Measurements from ENCODE around the gene CTNS. TPM values are rescaled to one million over a fixed set of nuclear protein-coding genes. Genes with fewer than 3 reads are reported as not detected.

CTNS gene
- polyA plus RNA-seq, 1 donor (not counting 4 experiments of a cell fraction or from before 2014, with no cell fraction given): 7.4 TPM

DNA sequence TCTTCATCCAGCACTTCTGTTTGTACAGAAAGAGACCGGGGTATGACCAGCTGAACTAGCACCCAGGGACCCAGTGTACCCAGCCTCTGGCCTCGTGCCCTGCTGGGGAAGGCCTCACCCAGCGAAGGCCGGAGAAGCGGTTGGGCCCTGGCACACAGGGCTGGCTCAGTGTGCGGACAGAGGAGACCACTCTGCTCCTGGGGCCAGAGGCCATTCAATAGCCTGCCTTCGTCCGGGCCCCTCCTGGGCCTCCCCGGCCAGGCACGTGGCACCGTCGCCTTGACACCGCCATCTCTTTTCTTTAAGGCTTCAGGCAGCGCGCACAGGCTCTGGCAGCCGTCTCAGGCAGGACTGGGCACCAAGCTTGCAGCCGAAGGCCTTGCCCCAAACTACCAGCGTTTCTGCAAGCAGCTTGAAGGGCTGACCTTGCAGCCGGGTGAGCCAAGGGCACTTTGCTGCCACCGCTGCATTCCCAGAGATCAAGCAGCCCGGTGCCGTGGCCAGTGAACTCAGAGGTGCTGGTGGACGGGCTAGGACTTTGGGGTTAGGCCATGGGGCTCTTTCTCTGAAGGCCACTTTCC is 23.8 kb downstream of the CTNS start:
- H3K36me3 ChIP-seq (ENCODE audit: control insufficient read depth in 2 of 2, extremely low read depth in 1 of 2, insufficient read depth in 2 of 2, low read length in 2 of 2): peaks cover 21 to 24% of the 10 kb centered on the region in 2 experiments
- H3K9me1 ChIP-seq (ENCODE audit: control insufficient read depth, extremely low read depth, insufficient read depth, low read length): peaks cover 7% of the 10 kb centered on the region
- no peak overlapping the region for H3K9ac ChIP-seq (ENCODE audit: control insufficient read depth, extremely low read depth, insufficient read depth, low read length)
- DNase-seq (ENCODE audit: low read depth, low spot score): no peak
- H3K27me3 ChIP-seq (ENCODE audit: control insufficient read depth, extremely low read depth, insufficient read depth, low read length): no peaks in the 10 kb centered on the region
- H3K27ac ChIP-seq (ENCODE audit: control insufficient read depth, insufficient read depth, low read length): peak overlapping the region; percentile 47
- no peak for FAIRE-seq
- TF ChIP-seq, protein P1, sequence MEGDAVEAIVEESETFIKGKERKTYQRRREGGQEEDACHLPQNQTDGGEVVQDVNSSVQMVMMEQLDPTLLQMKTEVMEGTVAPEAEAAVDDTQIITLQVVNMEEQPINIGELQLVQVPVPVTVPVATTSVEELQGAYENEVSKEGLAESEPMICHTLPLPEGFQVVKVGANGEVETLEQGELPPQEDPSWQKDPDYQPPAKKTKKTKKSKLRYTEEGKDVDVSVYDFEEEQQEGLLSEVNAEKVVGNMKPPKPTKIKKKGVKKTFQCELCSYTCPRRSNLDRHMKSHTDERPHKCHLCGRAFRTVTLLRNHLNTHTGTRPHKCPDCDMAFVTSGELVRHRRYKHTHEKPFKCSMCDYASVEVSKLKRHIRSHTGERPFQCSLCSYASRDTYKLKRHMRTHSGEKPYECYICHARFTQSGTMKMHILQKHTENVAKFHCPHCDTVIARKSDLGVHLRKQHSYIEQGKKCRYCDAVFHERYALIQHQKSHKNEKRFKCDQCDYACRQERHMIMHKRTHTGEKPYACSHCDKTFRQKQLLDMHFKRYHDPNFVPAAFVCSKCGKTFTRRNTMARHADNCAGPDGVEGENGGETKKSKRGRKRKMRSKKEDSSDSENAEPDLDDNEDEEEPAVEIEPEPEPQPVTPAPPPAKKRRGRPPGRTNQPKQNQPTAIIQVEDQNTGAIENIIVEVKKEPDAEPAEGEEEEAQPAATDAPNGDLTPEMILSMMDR (optimal IDR thresholded peaks at IDR 0.05 in 1 of 3, IDR thresholded peaks at IDR 0.05 in 1 of 3, conservative IDR thresholded peaks at IDR 0.05 in 1 of 3; ENCODE audit: extremely low read depth in 1 of 3, insufficient read depth in 2 of 3, low read length in 3 of 3): no peak
- no peak for TF ChIP-seq EZH2 (IDR thresholded peaks at IDR 0.05; ENCODE audit: low read length)
- H3K9me3 ChIP-seq (ENCODE audit: control insufficient read depth, low read depth, low read length): no peaks in the 10 kb centered on the region
- peaks cover 8% of the 10 kb centered on the region for H4K20me1 ChIP-seq (ENCODE audit: control insufficient read depth, extremely low read depth, insufficient read depth, low read length)
- H3K4me1 ChIP-seq (ENCODE audit: control insufficient read depth, extremely low read depth, insufficient read depth, low read length): peaks cover 17% of the 10 kb centered on the region
- H3K4me3 ChIP-seq (ENCODE audit: control insufficient read depth in 2 of 3, extremely low read depth in 1 of 3, insufficient read depth in 2 of 3, low read depth in 1 of 3, low read length in 3 of 3): no peak overlapping the region
- no peak overlapping the region for H3K4me2 ChIP-seq (ENCODE audit: control insufficient read depth, extremely low read depth, insufficient read depth, low read depth, low read length)
- peaks cover 12% of the 10 kb centered on the region for H3K79me2 ChIP-seq (ENCODE audit: control insufficient read depth, insufficient read depth, low read length)
- H2AFZ ChIP-seq (ENCODE audit: control insufficient read depth, low read length): no peak overlapping the region
- dilution Hi-C loops (cut with MboI; ENCODE audit: extremely low pct_ligation_motif_present, low sequenced_read_pairs): no loop called here

DNA sequence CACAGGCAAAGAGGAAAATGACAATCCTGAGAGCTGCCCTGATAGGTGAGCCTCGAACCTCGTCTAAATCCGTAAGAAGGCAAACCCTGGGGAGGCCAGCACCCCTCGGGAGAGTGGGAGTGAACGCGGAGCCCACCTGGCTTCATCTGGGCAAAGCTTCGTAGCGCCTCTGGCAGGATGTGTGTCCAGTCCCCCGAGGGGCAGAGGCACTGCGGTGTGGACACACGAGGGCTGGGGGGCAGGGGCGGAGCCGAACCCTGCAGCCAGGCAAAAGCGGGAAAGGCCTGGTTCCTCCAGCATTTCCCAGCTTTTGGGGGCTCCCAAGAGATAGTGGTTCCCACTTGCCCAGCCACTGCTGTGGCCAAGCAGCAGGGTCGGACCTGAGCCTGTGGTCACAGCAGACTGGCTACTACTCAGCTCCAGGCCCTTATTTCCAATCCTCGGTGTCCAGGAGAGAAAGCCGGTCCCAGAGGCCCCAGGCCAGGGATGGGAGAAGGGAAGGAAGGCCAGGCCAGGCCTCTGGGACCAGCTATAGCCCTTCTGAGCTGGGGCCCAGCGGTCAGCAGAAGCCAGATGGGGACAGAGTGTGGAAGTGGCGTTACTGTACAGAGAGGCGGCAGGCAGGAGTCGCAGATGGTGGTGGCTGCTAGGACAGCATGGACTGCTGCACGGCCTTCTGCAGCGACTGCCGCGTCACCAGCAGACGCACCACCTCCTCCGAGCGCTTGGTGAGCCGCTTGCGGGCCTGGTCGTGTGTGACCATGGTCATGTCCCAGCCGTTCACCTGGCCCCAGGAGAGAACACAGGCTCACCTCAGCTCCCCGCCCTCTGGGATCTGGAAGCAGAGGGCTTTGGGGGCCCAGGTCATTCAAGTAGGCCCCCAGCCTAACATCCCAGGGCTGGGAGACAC is 26.8 kb downstream of the CTNS start:
- Histone ChIP-seq H3K4me3 (ENCODE audit: control insufficient read depth in 2 of 3, extremely low read depth in 1 of 3, insufficient read depth in 2 of 3, low read depth in 1 of 3, low read length in 3 of 3) (no peak overlapping the region), H3K27ac (ENCODE audit: control insufficient read depth, insufficient read depth, low read length) (no peak overlapping the region), H3K27me3 (ENCODE audit: control insufficient read depth, extremely low read depth, insufficient read depth, low read length) (no peaks in the 10 kb centered on the region), H3K4me2 (ENCODE audit: control insufficient read depth, extremely low read depth, insufficient read depth, low read depth, low read length) (no peak overlapping the region), H3K9me3 (ENCODE audit: control insufficient read depth, low read depth, low read length) (no peaks in the 10 kb centered on the region), H3K9ac (ENCODE audit: control insufficient read depth, extremely low read depth, insufficient read depth, low read length) (no peak overlapping the region), H2AFZ (ENCODE audit: control insufficient read depth, low read length) (no peak overlapping the region), H3K36me3 (ENCODE audit: control insufficient read depth in 2 of 2, extremely low read depth in 1 of 2, insufficient read depth in 2 of 2, low read length in 2 of 2) (peaks cover 29 to 30% of the 10 kb centered on the region in 2 experiments), H3K4me1 (ENCODE audit: control insufficient read depth, extremely low read depth, insufficient read depth, low read length) (peaks cover 37% of the 10 kb centered on the region), H3K9me1 (ENCODE audit: control insufficient read depth, extremely low read depth, insufficient read depth, low read length) (peaks cover 11% of the 10 kb centered on the region), H3K79me2 (ENCODE audit: control insufficient read depth, insufficient read depth, low read length) (peaks cover 31% of the 10 kb centered on the region), H4K20me1 (ENCODE audit: control insufficient read depth, extremely low read depth, insufficient read depth, low read length) (peaks cover 12% of the 10 kb centered on the region)
- no peak for TF ChIP-seq EZH2 (IDR thresholded peaks at IDR 0.05; ENCODE audit: low read length)
- TF ChIP-seq, protein P1 (optimal IDR thresholded peaks at IDR 0.05 in 1 of 3, IDR thresholded peaks at IDR 0.05 in 1 of 3, conservative IDR thresholded peaks at IDR 0.05 in 1 of 3; ENCODE audit: extremely low read depth in 1 of 3, insufficient read depth in 2 of 3, low read length in 3 of 3): no peak
- dilution Hi-C loops (cut with MboI; ENCODE audit: extremely low pct_ligation_motif_present, low sequenced_read_pairs): no loop called here
- DNase-seq (ENCODE audit: low read depth, low spot score): no peak
- FAIRE-seq: no peak

Data from keratinocyte (primary cell).